Breast epithelium (tissue), 4 donors: ENCODE results near the gene ARL5B. TPM values are rescaled to one million over a fixed set of nuclear protein-coding genes. Genes with fewer than 3 reads are reported as not detected.

Experiments used
- DNase-seq, 2 donors: peaks; one replicate each; pipeline ENCODE4 v3.0.0-alpha.2; 2019; ENCODE audit warnings: low spot score in 2 of 2
- H3K27ac ChIP-seq, 2 donors: fragments of 200-600 bp; sonication (generic) in 1 of 2; one replicate each; pipeline ENCODE4 v1.5.1; 2016 to 2019; ENCODE audit warnings: mild to moderate bottlenecking in 1 of 2
- H3K27me3 ChIP-seq, 2 donors: fragments of 200-600 bp; sonication (generic) in 1 of 2; one replicate each; pipeline versions ENCODE4 v1.5.1 to v1.6.0; 2017 to 2019; ENCODE audit warnings: control low read depth in 1 of 2, mild to moderate bottlenecking in 1 of 2
- H3K36me3 ChIP-seq: fragments of 200-600 bp; one replicate; pipeline ENCODE4 v1.5.1; 2019
- H3K4me1 ChIP-seq, 2 donors: fragments of 200-600 bp; sonication (generic); one replicate each; pipeline ENCODE4 v1.5.1; 2016 to 2019; ENCODE audit warnings: control low read depth in 1 of 2
- H3K4me3 ChIP-seq, 3 donors: fragments of 200-600 bp; sonication (generic); 1 replicate in 2 of 3; 2 replicates in 1 of 3; pipeline ENCODE4 v1.5.1; 2016 to 2019; ENCODE audit warnings: mild to moderate bottlenecking in 3 of 3, moderate library complexity in 2 of 3
- H3K9me3 ChIP-seq, 2 donors: fragments of 200-600 bp; sonication (generic) in 1 of 2; one replicate each; pipeline ENCODE4 v1.5.1; 2016 to 2019; ENCODE audit warnings: control low read depth in 1 of 2
- CTCF ChIP-seq, 3 donors: fragments of 450-650 bp; IDR thresholded peaks; one replicate each; pipeline ENCODE4 v1.5.1; 2016 to 2017; ENCODE audit warnings: antibody characterized with exemption in 3 of 3, mild to moderate bottlenecking in 3 of 3, moderate library complexity in 3 of 3
- POLR2A ChIP-seq: fragments of 450-650 bp; IDR thresholded peaks from one replicate; pipeline ENCODE4 v1.6.1; 2016; ENCODE audit warnings: antibody characterized with exemption, mild to moderate bottlenecking, moderate library complexity
- POLR2AphosphoS5 ChIP-seq, 3 donors: sonication (generic); formaldehyde crosslinking; IDR thresholded peaks; one replicate each; pipeline ENCODE4 v1.6.1; 2017; ENCODE audit warnings: antibody characterized with exemption in 3 of 3
- intact Hi-C: fragments of 100-400 bp; cut with DNase I; formaldehyde crosslinking; loops from one replicate; pipeline ENCODE4 v1.15.1; 2023; ENCODE audit warnings: low total_unique reads
- total RNA-seq, 3 donors: library from RNA; depleted of rRNA; stranded (reverse); fragments of >200 nt; gene quantifications; one replicate each; pipeline ENCODE4 v1.1.0, GENCODE V29; 2016

Gene ARL5B
- total RNA-seq, 3 donors from 2014 or later = 7.8 to 23.6 (median 15.4) TPM

- Histone ChIP-seq H3K36me3 (no peaks in the 10 kb centered on the region), H3K9me3 (no peaks in the 10 kb centered on the region), H3K4me3 (peak overlapping the region; percentile 87 to 95 (median 92)), H3K4me1 (peaks cover 0 to 7% of the 10 kb centered on the region in 2 donors), H3K27ac (peak overlapping the region in 1 of 2 donors; percentile 99), H3K27me3 (no peaks in the 10 kb centered on the region)
- no peak for DNase-seq
- intact Hi-C loops = no loop called here
- TF ChIP-seq POLR2A (no peak), POLR2AphosphoS5 (IDR thresholded peaks at IDR 0.05) (no peak), CTCF (IDR thresholded peaks at IDR 0.05) (no peak)
These were observed 1.7 kb downstream of the ARL5B start for GRCh38 chr10:18660816-18661431.

GRCh38 chr10:18664841-18665478, 5.7 kb downstream of the ARL5B start:
- H3K9me3 ChIP-seq = no peaks in the 10 kb centered on the region
- DNase-seq = no peak
- H3K27ac ChIP-seq = no peak overlapping the region
- no peaks in the 10 kb centered on the region for H3K27me3 ChIP-seq
- TF ChIP-seq CTCF (IDR thresholded peaks at IDR 0.05) (no peak), POLR2AphosphoS5 (IDR thresholded peaks at IDR 0.05) (no peak), POLR2A (no peak)
- H3K4me1 ChIP-seq = peaks cover 0 to 7% of the 10 kb centered on the region in 2 donors
- no peaks in the 10 kb centered on the region for H3K36me3 ChIP-seq
- intact Hi-C loops = no loop called here
- H3K4me3 ChIP-seq = no peak overlapping the region

DNA sequence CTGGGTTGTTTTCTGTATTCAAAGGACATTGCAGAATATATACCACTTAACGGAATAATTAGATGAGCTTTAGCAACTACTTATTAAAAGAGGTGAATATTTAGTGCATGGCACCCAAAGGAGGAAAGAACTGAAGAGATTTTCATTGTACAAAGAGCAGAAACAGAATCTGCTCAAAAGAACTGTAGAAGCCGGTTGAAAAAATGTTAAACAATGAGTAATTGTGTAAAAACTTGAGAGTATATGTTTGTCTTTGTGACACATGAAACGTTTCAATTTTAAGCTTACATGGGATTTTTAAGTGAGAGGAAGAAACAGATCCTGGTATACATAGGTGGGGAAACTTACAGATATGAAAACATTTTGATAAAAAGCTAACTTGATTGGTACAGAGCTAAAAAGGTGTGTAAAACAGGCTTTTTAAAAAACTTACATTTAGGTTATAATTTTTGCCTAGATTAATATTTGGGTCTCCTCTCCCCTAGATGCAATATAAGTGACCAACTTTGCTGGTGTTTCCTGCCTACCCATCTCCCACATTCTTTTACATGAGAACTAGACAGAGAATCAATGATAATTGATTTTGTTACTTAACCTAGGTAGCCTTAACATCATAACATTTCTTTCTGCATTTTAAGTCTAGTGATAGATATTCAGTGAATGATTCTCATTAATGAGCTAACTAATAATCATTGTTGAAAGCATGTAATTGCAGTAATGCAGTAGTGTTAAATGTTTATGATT, 6.8 kb downstream of the ARL5B start:
- Histone ChIP-seq H3K4me3 (no peak overlapping the region), H3K27me3 (no peaks in the 10 kb centered on the region), H3K9me3 (no peaks in the 10 kb centered on the region), H3K27ac (no peak overlapping the region), H3K4me1 (peaks cover 0 to 1% of the 10 kb centered on the region in 2 donors), H3K36me3 (no peaks in the 10 kb centered on the region)
- intact Hi-C loops = no loop called here
- TF ChIP-seq POLR2AphosphoS5 (IDR thresholded peaks at IDR 0.05) (no peak), CTCF (IDR thresholded peaks at IDR 0.05) (no peak), POLR2A (no peak)
- DNase-seq = no peak

- Histone ChIP-seq H3K27ac (no peak overlapping the region), H3K4me3 (no peak overlapping the region), H3K4me1 (no peaks in the 10 kb centered on the region), H3K27me3 (no peaks in the 10 kb centered on the region), H3K9me3 (no peaks in the 10 kb centered on the region), H3K36me3 (no peaks in the 10 kb centered on the region)
- no peak for DNase-seq
- no peak for TF ChIP-seq POLR2A
- TF ChIP-seq CTCF (IDR thresholded peaks at IDR 0.05) = no peak
- no peak for TF ChIP-seq POLR2AphosphoS5 (IDR thresholded peaks at IDR 0.05)
- intact Hi-C loops = no loop called here
These were observed 7.6 kb downstream of the ARL5B start for GRCh38 chr10:18666810-18667209.

- H3K4me3 ChIP-seq = no peak overlapping the region
- H3K36me3 ChIP-seq = no peaks in the 10 kb centered on the region
- H3K9me3 ChIP-seq = no peaks in the 10 kb centered on the region
- TF ChIP-seq POLR2A = no peak
- TF ChIP-seq POLR2AphosphoS5 (IDR thresholded peaks at IDR 0.05) = no peak
- no peak for TF ChIP-seq CTCF (IDR thresholded peaks at IDR 0.05)
- no peaks in the 10 kb centered on the region for H3K4me1 ChIP-seq
- DNase-seq = no peak
- intact Hi-C loops = no loop called here
- no peaks in the 10 kb centered on the region for H3K27me3 ChIP-seq
- no peak overlapping the region for H3K27ac ChIP-seq
These were observed 8.8 kb downstream of the ARL5B start for GRCh38 chr10:18668026-18668425.
